ENCODE data around the gene KRTAP5-6.

DNA sequence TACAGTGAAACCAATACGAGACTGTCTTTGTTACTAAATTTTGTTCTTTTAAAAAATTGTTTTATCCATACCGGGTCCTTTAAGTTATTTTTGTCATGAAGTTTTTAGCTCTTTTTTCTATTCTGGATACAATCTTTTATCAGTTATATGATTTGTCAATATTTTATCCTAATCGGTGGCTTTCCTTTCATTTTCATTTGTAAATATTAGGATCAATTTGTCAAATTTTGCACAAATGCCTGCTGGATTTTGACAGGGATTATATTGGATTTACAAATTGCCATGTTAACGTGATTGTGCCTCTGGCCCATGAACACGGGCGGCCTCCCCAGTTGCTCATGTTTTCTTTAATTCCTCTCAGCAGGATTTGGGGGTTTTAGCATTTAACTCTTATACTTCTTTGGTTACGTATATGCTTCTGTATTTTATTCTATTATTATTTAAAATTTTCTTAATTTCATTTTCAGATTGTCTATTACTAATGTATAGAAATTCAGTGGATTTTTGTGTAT, 20.7 kb upstream of the KRTAP5-6 start:
- TF ChIP-seq, protein P1, sequence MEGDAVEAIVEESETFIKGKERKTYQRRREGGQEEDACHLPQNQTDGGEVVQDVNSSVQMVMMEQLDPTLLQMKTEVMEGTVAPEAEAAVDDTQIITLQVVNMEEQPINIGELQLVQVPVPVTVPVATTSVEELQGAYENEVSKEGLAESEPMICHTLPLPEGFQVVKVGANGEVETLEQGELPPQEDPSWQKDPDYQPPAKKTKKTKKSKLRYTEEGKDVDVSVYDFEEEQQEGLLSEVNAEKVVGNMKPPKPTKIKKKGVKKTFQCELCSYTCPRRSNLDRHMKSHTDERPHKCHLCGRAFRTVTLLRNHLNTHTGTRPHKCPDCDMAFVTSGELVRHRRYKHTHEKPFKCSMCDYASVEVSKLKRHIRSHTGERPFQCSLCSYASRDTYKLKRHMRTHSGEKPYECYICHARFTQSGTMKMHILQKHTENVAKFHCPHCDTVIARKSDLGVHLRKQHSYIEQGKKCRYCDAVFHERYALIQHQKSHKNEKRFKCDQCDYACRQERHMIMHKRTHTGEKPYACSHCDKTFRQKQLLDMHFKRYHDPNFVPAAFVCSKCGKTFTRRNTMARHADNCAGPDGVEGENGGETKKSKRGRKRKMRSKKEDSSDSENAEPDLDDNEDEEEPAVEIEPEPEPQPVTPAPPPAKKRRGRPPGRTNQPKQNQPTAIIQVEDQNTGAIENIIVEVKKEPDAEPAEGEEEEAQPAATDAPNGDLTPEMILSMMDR (conservative IDR thresholded peaks at IDR 0.05 in 1 of 2, IDR thresholded peaks at IDR 0.05 in 1 of 2; ENCODE audit: extremely low read depth in 1 of 2, insufficient read depth in 1 of 2, low read depth in 1 of 2, low read length in 2 of 2): no peak
- TF ChIP-seq EZH2 (IDR thresholded peaks at IDR 0.05; ENCODE audit: borderline replicate concordance, low read length): no peak
